Hepatocyte (in vitro differentiated cells): ENCODE data around the gene MOB1A. TPM values are rescaled to one million over a fixed set of nuclear protein-coding genes. Genes with fewer than 3 reads are reported as not detected.

ENCODE experiments used
- DNase-seq: peaks from one replicate; pipeline ENCODE4 v3.0.0-alpha.2; 2016; ENCODE audit warnings: low spot score
- H2AFZ ChIP-seq: fragments of 200-600 bp; sonication (generic); 2 replicates; pipeline ENCODE4 v1.6.0; 2016; ENCODE audit warnings: antibody characterized with exemption, mild to moderate bottlenecking
- H3K27ac ChIP-seq: fragments of 200-600 bp; sonication (generic); 2 replicates; pipeline ENCODE4 v1.5.1; 2016; ENCODE audit warnings: mild to moderate bottlenecking
- H3K27me3 ChIP-seq: fragments of 200-600 bp; sonication (generic); 2 replicates; pipeline ENCODE4 v1.6.1; 2016
- H3K36me3 ChIP-seq: fragments of 200-600 bp; sonication (generic); replicated peaks from 2 replicates; pipeline ENCODE4 v1.5.1; 2016; ENCODE audit warnings: low read depth; ENCODE audit not compliant: insufficient read depth
- H3K4me1 ChIP-seq: fragments of 200-600 bp; sonication (generic); 2 replicates; pipeline ENCODE4 v1.5.1; 2016; ENCODE audit warnings: mild to moderate bottlenecking, moderate library complexity; ENCODE audit not compliant: insufficient read depth
- H3K4me2 ChIP-seq: fragments of 200-600 bp; sonication (generic); 2 replicates; pipeline ENCODE4 v1.6.0; 2016
- H3K4me3 ChIP-seq: fragments of 200-600 bp; sonication (generic); 2 replicates; pipeline ENCODE4 v1.5.1; 2016; ENCODE audit warnings: mild to moderate bottlenecking
- H3K79me2 ChIP-seq: fragments of 200-600 bp; sonication (generic); 2 replicates; pipeline ENCODE4 v1.6.0; 2017; ENCODE audit warnings: mild to moderate bottlenecking
- H3K9me2 ChIP-seq: fragments of 200-600 bp; sonication (generic); replicated peaks from 2 replicates; pipeline ENCODE4 v1.6.0; 2017; ENCODE audit warnings: mild to moderate bottlenecking; ENCODE audit not compliant: insufficient read depth
- H3K9me3 ChIP-seq: fragments of 200-600 bp; sonication (generic); 2 replicates; pipeline ENCODE4 v1.5.1; 2016; ENCODE audit warnings: low read depth, mild to moderate bottlenecking
- H4K20me1 ChIP-seq: fragments of 200-600 bp; sonication (generic); 2 replicates; pipeline ENCODE4 v1.6.0; 2016; ENCODE audit warnings: mild to moderate bottlenecking; ENCODE audit not compliant: insufficient read depth, poor library complexity, severe bottlenecking
- EZH2 ChIP-seq: fragments of 200-600 bp; sonication (generic); IDR thresholded peaks from 2 replicates; pipeline ENCODE4 v1.6.1; 2016; ENCODE audit warnings: antibody characterized with exemption, mild to moderate bottlenecking, borderline replicate concordance
- EZH2phosphoT487 ChIP-seq: fragments of 200-600 bp; sonication (generic); IDR thresholded peaks from one replicate; pipeline ENCODE4 v1.6.1; 2018; ENCODE audit warnings: antibody characterized with exemption, mild to moderate bottlenecking, low read depth, moderate library complexity; ENCODE audit not compliant: unreplicated experiment, severe bottlenecking
- WGBS: methylation state at CpG from one replicate; pipeline ENCODE4 v1.1.6; 2016; ENCODE audit warnings: low lambda C conversion rate; ENCODE audit errors: missing lambda C conversion rate; 5-methylcytosine and 5-hydroxymethylcytosine counted together
- polyA plus RNA-seq: library from polyadenylated mRNA; unstranded; fragments of >200 nt; fragmentation: Nextera tagmentation; extraction: Ambion mirVana; gene quantifications from 2 replicates; pipeline ENCODE4 v1.2.1, GENCODE V29; 2016
- total RNA-seq: library from RNA; depleted of rRNA; stranded (reverse); fragments of >200 nt; gene quantifications from 2 replicates; pipeline ENCODE4 v1.2.3, GENCODE V29; 2014
- TF ChIP-seq, protein P1 (sequence below): fragments of 200-600 bp; sonication (generic); IDR thresholded peaks from 2 replicates; pipeline ENCODE4 v1.5.1; 2016; ENCODE audit warnings: antibody characterized with exemption, mild to moderate bottlenecking; ENCODE audit not compliant: poor library complexity

Gene MOB1A
- total and polyA plus RNA-seq, 2 experiments from 2014 or later, result 43.3 to 100 TPM

DNA sequence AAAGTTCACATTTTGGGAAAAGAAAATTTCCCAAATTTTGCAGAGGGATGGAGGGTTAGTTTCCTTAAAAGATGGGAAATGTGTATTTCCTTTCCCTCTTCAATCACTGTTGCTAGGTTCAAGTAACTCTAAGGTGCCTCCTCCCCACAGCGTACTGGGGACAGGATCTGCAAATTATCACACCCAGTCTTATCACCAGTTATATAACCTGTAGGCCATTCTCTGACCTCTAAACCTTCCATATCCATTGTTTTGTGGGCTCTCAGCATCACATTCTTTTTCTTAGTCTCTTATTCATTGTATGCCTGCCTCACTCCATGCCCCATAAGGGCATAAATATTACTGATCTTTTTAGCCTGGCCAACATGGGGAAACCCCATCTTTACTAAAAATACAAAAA is 16.1 kb upstream of the MOB1A start:
- WGBS, result 79% methylated on average over 1 of the region's 1 CpG
- no peaks in the 10 kb centered on the region for H3K4me1 ChIP-seq

DNA sequence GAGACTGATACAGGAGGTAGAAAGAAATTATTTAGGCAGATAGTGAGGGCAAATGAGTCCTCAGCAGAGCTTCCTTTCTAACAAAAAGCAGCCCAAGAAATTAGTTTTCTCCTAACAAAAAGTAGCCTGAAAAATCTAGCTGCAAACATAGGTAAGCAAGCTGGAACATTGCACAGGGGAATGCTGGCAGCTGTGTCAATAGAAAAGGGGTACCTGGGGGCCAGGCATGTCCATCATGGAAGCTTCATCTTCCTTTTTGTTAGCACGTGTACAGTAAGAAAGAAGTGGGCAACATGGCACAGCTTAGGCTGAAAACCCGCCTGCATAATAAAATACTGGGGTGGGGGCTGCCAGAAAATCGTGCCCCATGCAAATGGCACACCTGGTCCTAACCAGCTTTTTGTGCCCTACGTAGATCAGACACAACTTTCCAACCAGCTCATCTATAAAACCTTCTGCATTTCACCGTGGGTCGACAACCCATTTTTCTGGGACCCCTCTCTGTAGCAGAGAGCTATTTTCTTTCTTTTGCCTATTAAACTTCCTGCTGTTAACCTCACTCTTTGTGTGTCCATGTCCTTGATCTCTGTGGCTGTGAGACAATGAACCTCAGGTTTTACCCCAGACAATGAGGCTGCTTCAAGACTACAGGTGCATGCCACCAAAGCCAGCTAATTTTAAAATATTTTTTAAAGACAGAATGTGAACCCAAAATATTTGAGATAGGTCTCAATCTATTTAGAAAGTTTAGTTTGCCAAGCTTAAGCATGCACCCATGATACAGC is 13.1 kb upstream of the MOB1A start:
- no peaks in the 10 kb centered on the region for H3K36me3 ChIP-seq
- no peaks in the 10 kb centered on the region for H3K4me1 ChIP-seq
- H3K9me2 ChIP-seq, result no peaks in the 10 kb centered on the region
- no peak overlapping the region for H2AFZ ChIP-seq
- 71% methylated on average over 6 of the region's 6 CpGs for WGBS
- no peak for TF ChIP-seq EZH2
- TF ChIP-seq, protein P1, sequence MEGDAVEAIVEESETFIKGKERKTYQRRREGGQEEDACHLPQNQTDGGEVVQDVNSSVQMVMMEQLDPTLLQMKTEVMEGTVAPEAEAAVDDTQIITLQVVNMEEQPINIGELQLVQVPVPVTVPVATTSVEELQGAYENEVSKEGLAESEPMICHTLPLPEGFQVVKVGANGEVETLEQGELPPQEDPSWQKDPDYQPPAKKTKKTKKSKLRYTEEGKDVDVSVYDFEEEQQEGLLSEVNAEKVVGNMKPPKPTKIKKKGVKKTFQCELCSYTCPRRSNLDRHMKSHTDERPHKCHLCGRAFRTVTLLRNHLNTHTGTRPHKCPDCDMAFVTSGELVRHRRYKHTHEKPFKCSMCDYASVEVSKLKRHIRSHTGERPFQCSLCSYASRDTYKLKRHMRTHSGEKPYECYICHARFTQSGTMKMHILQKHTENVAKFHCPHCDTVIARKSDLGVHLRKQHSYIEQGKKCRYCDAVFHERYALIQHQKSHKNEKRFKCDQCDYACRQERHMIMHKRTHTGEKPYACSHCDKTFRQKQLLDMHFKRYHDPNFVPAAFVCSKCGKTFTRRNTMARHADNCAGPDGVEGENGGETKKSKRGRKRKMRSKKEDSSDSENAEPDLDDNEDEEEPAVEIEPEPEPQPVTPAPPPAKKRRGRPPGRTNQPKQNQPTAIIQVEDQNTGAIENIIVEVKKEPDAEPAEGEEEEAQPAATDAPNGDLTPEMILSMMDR, result no peak
- no peak for TF ChIP-seq EZH2phosphoT487
- H3K4me3 ChIP-seq, result no peak overlapping the region
- H3K27me3 ChIP-seq, result peaks cover 4% of the 10 kb centered on the region
- H3K27ac ChIP-seq, result no peak overlapping the region
- H3K4me2 ChIP-seq, result no peak overlapping the region
- no peaks in the 10 kb centered on the region for H4K20me1 ChIP-seq
- H3K9me3 ChIP-seq, result no peaks in the 10 kb centered on the region
- DNase-seq, result no peak
- no peaks in the 10 kb centered on the region for H3K79me2 ChIP-seq

More for the DNA sequence above, 16.1 kb upstream of the MOB1A start:
- H3K9me3 ChIP-seq, result no peaks in the 10 kb centered on the region
- H4K20me1 ChIP-seq, result peaks cover 2% of the 10 kb centered on the region
- H3K79me2 ChIP-seq, result peaks cover 3% of the 10 kb centered on the region
- no peak overlapping the region for H2AFZ ChIP-seq
- TF ChIP-seq, protein P1, result no peak
- TF ChIP-seq EZH2 (no peak), EZH2phosphoT487 (no peak)
- no peaks in the 10 kb centered on the region for H3K36me3 ChIP-seq
- H3K27ac ChIP-seq, result no peak overlapping the region
- DNase-seq, result no peak
- H3K27me3 ChIP-seq, result peaks cover 4% of the 10 kb centered on the region
- H3K9me2 ChIP-seq, result no peaks in the 10 kb centered on the region
- no peak overlapping the region for H3K4me2 ChIP-seq
- H3K4me3 ChIP-seq, result no peak overlapping the region

DNA sequence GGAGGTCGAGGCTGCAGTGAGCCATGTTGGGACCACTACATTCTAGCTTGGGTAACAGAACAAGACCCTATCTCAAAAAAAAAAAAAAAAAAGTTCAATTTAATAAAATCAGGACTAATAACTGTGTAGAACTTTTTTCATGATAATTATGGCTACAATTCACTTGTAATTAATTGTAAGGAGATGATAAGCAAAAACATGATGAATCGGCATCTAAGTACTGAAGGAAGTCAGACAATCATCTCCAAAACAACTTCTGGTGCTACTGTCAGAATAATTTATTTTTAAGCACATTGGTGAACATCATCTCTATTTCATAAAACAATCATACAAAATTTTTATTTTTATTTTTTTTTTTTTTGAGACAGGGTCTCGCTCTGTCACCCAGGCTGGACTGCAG is 10.0 kb upstream of the MOB1A start:
- no peaks in the 10 kb centered on the region for H3K36me3 ChIP-seq
- 94% methylated on average over 3 of the region's 3 CpGs for WGBS
- peaks cover 4% of the 10 kb centered on the region for H3K27me3 ChIP-seq
- no peak for DNase-seq
- TF ChIP-seq EZH2phosphoT487 (no peak), EZH2 (no peak)
- TF ChIP-seq, protein P1, result no peak
- no peaks in the 10 kb centered on the region for H3K9me2 ChIP-seq
- H3K4me1 ChIP-seq, result no peaks in the 10 kb centered on the region
- no peak overlapping the region for H3K27ac ChIP-seq
- H3K4me2 ChIP-seq, result no peak overlapping the region
- H3K79me2 ChIP-seq, result no peaks in the 10 kb centered on the region
- H4K20me1 ChIP-seq, result no peaks in the 10 kb centered on the region
- no peak overlapping the region for H3K4me3 ChIP-seq
- H2AFZ ChIP-seq, result no peak overlapping the region
- H3K9me3 ChIP-seq, result no peaks in the 10 kb centered on the region
